Peyer's patch (tissue), 4 donors: ENCODE measurements around the gene CX3CL1. TPM values are rescaled to one million over a fixed set of nuclear protein-coding genes. Genes with fewer than 3 reads are reported as not detected.

Source experiments
- DNase-seq, 3 donors: peaks; one replicate each; pipeline ENCODE4 v3.0.0-alpha.2; 2017 to 2019
- H3K27ac ChIP-seq, 4 donors: fragments of 200-600 bp; sonication (generic); one replicate each; pipeline ENCODE4 v1.5.1; 2016 to 2019
- H3K27me3 ChIP-seq, 2 donors: fragments of 200-600 bp; sonication (generic); one replicate each; pipeline ENCODE4 v1.5.1; 2019
- H3K36me3 ChIP-seq, 3 donors: fragments of 200-600 bp; sonication (generic); one replicate each; pipeline ENCODE4 v1.5.1; 2016 to 2019
- H3K4me1 ChIP-seq, 4 donors: fragments of 200-600 bp; sonication (generic); one replicate each; pipeline ENCODE4 v1.5.1; 2016 to 2019
- H3K4me3 ChIP-seq, 4 donors: fragments of 200-600 bp; sonication (generic); 1 replicate in 3 of 4; 2 replicates in 1 of 4; pipeline ENCODE4 v1.5.1; 2016 to 2019; ENCODE audit warnings: mild to moderate bottlenecking in 1 of 4
- H3K9me3 ChIP-seq, 4 donors: fragments of 200-600 bp; sonication (generic); one replicate each; pipeline ENCODE4 v1.5.1; 2016 to 2019; ENCODE audit warnings: mild to moderate bottlenecking in 1 of 4
- POLR2A ChIP-seq, 2 donors: fragments of 450-650 bp; IDR thresholded peaks; one replicate each; pipeline ENCODE4 v1.5.1; 2017; ENCODE audit warnings: antibody characterized with exemption in 2 of 2, mild to moderate bottlenecking in 2 of 2, moderate library complexity in 2 of 2
- small RNA-seq, 2 donors: library from RNA; depleted of rRNA; stranded (forward); fragments of <200 nt; gene quantifications; one replicate each; pipeline ENCODE3, GENCODE V24; 2016
- total RNA-seq, 4 donors: library from RNA; depleted of rRNA; stranded (reverse); fragments of >200 nt; gene quantifications; one replicate each; pipeline ENCODE4 v1.1.0, GENCODE V29; 2016
- TF ChIP-seq, protein P1 (sequence below), 6 experiments: fragments of 450-650 bp in 4 of 6; fragments of 200-600 bp in 2 of 6; sonication (generic) in 1 of 6; IDR thresholded peaks; one replicate each; pipeline ENCODE4 v1.5.1; 2017 to 2019; ENCODE audit warnings: antibody characterized with exemption in 6 of 6, mild to moderate bottlenecking in 3 of 6, moderate library complexity in 1 of 6

The CX3CL1 gene
- total RNA-seq, 4 donors from 2014 or later = 1.7 to 2.3 (median 2.1) TPM

DNA sequence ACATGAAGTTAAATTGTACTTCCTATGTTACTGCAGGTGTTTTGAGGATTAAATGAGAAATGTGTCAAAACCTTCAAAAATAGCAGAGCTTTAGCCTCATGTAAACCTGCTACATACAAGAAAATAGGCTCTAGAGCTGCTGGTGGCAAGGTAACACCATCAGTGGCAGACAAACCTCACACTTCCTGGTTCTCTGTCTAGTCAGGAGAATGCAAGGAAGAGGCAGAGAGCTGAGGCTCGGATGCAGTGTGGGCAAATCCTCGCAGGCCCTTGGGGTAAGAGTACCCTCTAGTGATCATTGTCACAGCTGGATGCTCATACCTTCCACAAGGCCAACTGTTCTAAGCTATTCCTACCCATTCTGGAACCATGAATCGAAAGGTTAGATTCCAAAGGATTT is 60.7 kb downstream of the CX3CL1 start:
- no peaks in the 10 kb centered on the region for H3K9me3 ChIP-seq
- peaks cover 0 to 93% (median 0%) of the 10 kb centered on the region in 3 donors for H3K36me3 ChIP-seq
- H3K27ac ChIP-seq = peak overlapping the region in 2 of 4 donors; percentile 50 to 68
- TF ChIP-seq POLR2A (IDR thresholded peaks at IDR 0.05) = no peak
- TF ChIP-seq, protein P1, sequence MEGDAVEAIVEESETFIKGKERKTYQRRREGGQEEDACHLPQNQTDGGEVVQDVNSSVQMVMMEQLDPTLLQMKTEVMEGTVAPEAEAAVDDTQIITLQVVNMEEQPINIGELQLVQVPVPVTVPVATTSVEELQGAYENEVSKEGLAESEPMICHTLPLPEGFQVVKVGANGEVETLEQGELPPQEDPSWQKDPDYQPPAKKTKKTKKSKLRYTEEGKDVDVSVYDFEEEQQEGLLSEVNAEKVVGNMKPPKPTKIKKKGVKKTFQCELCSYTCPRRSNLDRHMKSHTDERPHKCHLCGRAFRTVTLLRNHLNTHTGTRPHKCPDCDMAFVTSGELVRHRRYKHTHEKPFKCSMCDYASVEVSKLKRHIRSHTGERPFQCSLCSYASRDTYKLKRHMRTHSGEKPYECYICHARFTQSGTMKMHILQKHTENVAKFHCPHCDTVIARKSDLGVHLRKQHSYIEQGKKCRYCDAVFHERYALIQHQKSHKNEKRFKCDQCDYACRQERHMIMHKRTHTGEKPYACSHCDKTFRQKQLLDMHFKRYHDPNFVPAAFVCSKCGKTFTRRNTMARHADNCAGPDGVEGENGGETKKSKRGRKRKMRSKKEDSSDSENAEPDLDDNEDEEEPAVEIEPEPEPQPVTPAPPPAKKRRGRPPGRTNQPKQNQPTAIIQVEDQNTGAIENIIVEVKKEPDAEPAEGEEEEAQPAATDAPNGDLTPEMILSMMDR (IDR thresholded peaks at IDR 0.05) = no peak
- DNase-seq = no peak
- H3K4me1 ChIP-seq = no peaks in the 10 kb centered on the region
- no peak overlapping the region for H3K4me3 ChIP-seq
- H3K27me3 ChIP-seq = no peaks in the 10 kb centered on the region

DNA sequence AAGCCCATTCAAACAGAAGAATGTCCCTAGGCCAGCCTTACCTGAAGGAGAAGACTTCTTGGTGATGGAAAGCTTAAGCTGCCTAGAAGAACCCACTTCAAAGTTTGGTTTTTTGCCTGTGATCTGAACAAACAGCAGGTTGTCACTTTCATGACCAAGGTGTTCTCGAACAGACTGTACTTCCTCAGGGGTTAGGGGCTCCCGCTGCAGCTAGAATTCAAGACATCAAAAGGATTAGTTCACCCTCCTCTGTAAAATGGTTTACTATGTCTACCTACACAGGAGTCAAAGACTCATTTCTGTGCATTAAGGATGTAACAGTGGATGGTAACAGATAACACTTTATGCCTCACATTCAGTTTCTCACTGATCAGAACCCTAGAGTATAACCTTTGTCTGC is 61.7 kb downstream of the CX3CL1 start:
- DNase-seq = no peak
- H3K4me3 ChIP-seq = no peak overlapping the region
- H3K27ac ChIP-seq = no peak overlapping the region
- H3K36me3 ChIP-seq = peaks cover 0 to 93% (median 2%) of the 10 kb centered on the region in 3 donors
- no peaks in the 10 kb centered on the region for H3K9me3 ChIP-seq
- no peaks in the 10 kb centered on the region for H3K4me1 ChIP-seq
- TF ChIP-seq, protein P1 (IDR thresholded peaks at IDR 0.05) = no peak
- TF ChIP-seq POLR2A (IDR thresholded peaks at IDR 0.05) = no peak
- no peaks in the 10 kb centered on the region for H3K27me3 ChIP-seq

Small RNAs within 50 kb of the gene (small RNA-seq; reads per million reads assigned to genes)
- 0 reads per million in 2 donors for gene AC108081.1

Other genes with a start within 250 kb of the CX3CL1 start
- 100 to 1,000 TPM in 2 of 4 donors, 10 to 100 TPM in 2; 55.7 to 308 (median 109) TPM for gene PSME3IP1, start 186.5 kb upstream of the CX3CL1 start, total RNA-seq
- 10 to 100 TPM; 49.0 to 84.7 (median 65.1) TPM for gene RSPRY1, start 186.2 kb upstream of the CX3CL1 start, total RNA-seq
- gene ARL2BP, start 127.2 kb upstream of the CX3CL1 start, total RNA-seq = 10 to 100 TPM; 25.2 to 55.3 (median 31.5) TPM
- gene PLLP, start 87.8 kb upstream of the CX3CL1 start, total RNA-seq = 100 to 1,000 TPM in 3 of 4 donors, 1 to 10 TPM in 1; 1.7 to 152 (median 126) TPM
- 1 to 10 TPM in 1 of 4 donors, under 1 TPM in 1, not detected in 2; 0.40 to 3.3 TPM for gene CCL22, start 13.7 kb upstream of the CX3CL1 start, total RNA-seq
- gene CCL17, start 32.3 kb downstream of the CX3CL1 start, total RNA-seq = not detected
- 10 to 100 TPM; 37.7 to 65.5 (median 46.2) TPM for gene CIAPIN1, start 74.9 kb downstream of the CX3CL1 start, total RNA-seq
- gene COQ9, start 75.0 kb downstream of the CX3CL1 start, total RNA-seq = 100 to 1,000 TPM in 3 of 4 donors, 10 to 100 TPM in 1; 87.5 to 154 (median 122) TPM
- 100 to 1,000 TPM in 1 of 4 donors, 10 to 100 TPM in 3; 68.0 to 113 (median 84.8) TPM for gene POLR2C, start 90.2 kb downstream of the CX3CL1 start, total RNA-seq
- 100 to 1,000 TPM in 3 of 4 donors, 10 to 100 TPM in 1; 81.7 to 209 (median 189) TPM for gene DOK4, start 114.0 kb downstream of the CX3CL1 start, total RNA-seq
- 10 to 100 TPM in 1 of 4 donors, 1 to 10 TPM in 3; 1.7 to 10.7 (median 2.5) TPM for gene CCDC102A, start 164.1 kb downstream of the CX3CL1 start, total RNA-seq
- 10 to 100 TPM in 1 of 4 donors, 1 to 10 TPM in 3; 3.0 to 30.5 (median 4.3) TPM for gene ADGRG5, start 170.2 kb downstream of the CX3CL1 start, total RNA-seq